ENCODE results near the gene IL1R1.

DNA sequence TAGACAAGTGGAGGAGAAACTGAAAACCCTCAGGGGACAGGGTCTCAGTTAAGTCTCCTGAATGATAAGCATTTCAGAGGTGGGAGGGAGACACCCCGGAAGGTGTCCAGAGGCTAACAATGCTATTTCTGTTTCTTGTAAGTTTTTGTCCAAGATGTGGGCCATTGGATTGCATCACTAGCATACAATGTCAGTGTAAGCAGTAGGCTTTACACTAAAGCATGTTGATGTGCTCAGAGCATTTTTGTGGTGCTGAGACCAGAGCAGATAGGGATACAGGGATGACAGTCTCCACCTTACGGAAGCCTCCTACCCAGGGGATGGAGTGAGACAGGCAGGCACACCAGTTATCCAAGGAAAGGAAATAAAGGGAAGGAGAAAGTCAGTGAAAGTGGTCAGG is 2.2 kb upstream of the IL1R1 start:
- TF ChIP-seq, protein P1, sequence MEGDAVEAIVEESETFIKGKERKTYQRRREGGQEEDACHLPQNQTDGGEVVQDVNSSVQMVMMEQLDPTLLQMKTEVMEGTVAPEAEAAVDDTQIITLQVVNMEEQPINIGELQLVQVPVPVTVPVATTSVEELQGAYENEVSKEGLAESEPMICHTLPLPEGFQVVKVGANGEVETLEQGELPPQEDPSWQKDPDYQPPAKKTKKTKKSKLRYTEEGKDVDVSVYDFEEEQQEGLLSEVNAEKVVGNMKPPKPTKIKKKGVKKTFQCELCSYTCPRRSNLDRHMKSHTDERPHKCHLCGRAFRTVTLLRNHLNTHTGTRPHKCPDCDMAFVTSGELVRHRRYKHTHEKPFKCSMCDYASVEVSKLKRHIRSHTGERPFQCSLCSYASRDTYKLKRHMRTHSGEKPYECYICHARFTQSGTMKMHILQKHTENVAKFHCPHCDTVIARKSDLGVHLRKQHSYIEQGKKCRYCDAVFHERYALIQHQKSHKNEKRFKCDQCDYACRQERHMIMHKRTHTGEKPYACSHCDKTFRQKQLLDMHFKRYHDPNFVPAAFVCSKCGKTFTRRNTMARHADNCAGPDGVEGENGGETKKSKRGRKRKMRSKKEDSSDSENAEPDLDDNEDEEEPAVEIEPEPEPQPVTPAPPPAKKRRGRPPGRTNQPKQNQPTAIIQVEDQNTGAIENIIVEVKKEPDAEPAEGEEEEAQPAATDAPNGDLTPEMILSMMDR (IDR thresholded peaks at IDR 0.05; ENCODE audit: low read depth, low read length, missing input control): no peak
- no peak for TF ChIP-seq YY1 (IDR thresholded peaks at IDR 0.05)
- TF ChIP-seq RAD21 (IDR thresholded peaks at IDR 0.05): no peak
- TF ChIP-seq, protein P2, sequence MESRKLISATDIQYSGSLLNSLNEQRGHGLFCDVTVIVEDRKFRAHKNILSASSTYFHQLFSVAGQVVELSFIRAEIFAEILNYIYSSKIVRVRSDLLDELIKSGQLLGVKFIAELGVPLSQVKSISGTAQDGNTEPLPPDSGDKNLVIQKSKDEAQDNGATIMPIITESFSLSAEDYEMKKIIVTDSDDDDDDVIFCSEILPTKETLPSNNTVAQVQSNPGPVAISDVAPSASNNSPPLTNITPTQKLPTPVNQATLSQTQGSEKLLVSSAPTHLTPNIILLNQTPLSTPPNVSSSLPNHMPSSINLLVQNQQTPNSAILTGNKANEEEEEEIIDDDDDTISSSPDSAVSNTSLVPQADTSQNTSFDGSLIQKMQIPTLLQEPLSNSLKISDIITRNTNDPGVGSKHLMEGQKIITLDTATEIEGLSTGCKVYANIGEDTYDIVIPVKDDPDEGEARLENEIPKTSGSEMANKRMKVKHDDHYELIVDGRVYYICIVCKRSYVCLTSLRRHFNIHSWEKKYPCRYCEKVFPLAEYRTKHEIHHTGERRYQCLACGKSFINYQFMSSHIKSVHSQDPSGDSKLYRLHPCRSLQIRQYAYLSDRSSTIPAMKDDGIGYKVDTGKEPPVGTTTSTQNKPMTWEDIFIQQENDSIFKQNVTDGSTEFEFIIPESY (IDR thresholded peaks at IDR 0.05): no peak
- no peak for TF ChIP-seq JUND (IDR thresholded peaks at IDR 0.05)
- TF ChIP-seq, protein P3, sequence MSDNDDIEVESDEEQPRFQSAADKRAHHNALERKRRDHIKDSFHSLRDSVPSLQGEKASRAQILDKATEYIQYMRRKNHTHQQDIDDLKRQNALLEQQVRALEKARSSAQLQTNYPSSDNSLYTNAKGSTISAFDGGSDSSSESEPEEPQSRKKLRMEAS (IDR thresholded peaks at IDR 0.05): no peak
- TF ChIP-seq SP1 (IDR thresholded peaks at IDR 0.05): no peak
- TF ChIP-seq EGR1 (IDR thresholded peaks at IDR 0.05; ENCODE audit: low read depth in 2 of 2): no peak
